ENCODE data around the gene TGM2. TPM values are rescaled to one million over a fixed set of nuclear protein-coding genes. Genes with fewer than 3 reads are reported as not detected.

The TGM2 gene
- total RNA-seq, 1 experiment from 2014 or later = 138 TPM

DNA sequence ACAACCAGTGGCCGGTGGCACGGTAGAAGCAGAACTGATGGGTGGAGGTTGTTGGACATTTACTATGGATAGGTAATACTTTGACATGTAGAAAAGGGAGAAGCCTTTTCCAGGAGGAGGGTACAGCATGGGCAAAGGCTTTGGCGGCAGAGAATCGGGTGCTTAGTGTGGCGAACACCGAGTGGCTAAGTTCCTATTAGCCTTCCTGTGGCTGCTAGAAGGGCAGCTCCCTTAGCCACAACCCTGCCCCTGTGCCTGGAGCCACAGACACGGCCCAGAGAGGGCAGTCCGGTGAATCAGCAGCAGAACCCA lies 37.9 kb upstream of the TGM2 start:
- no peaks in the 10 kb centered on the region for H3K36me3 ChIP-seq (ENCODE audit: control insufficient read depth, insufficient read depth, low read length)
- TF ChIP-seq, protein P1, sequence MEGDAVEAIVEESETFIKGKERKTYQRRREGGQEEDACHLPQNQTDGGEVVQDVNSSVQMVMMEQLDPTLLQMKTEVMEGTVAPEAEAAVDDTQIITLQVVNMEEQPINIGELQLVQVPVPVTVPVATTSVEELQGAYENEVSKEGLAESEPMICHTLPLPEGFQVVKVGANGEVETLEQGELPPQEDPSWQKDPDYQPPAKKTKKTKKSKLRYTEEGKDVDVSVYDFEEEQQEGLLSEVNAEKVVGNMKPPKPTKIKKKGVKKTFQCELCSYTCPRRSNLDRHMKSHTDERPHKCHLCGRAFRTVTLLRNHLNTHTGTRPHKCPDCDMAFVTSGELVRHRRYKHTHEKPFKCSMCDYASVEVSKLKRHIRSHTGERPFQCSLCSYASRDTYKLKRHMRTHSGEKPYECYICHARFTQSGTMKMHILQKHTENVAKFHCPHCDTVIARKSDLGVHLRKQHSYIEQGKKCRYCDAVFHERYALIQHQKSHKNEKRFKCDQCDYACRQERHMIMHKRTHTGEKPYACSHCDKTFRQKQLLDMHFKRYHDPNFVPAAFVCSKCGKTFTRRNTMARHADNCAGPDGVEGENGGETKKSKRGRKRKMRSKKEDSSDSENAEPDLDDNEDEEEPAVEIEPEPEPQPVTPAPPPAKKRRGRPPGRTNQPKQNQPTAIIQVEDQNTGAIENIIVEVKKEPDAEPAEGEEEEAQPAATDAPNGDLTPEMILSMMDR (IDR thresholded peaks at IDR 0.05; ENCODE audit: insufficient read depth in 1 of 2, low read depth in 1 of 2, low read length in 1 of 2, severe bottlenecking in 1 of 2, unreplicated experiment in 1 of 2) = no peak
- H3K9me3 Mint-ChIP-seq (ENCODE audit: unreplicated experiment) = peaks cover 10% of the 10 kb centered on the region
- CTCF ChIA-PET = interaction anchor here (1.2 kb wide), 1 partner anchor 18 kb away, joined by 5 read pairs; no protein-coding TSS in a partner anchor
- no TSS peak for BruUV-seq (replicated peaks)
- no peak overlapping the region for H3K4me3 ChIP-seq (ENCODE audit: low read depth, low read length)
- H3K36me3 Mint-ChIP-seq (ENCODE audit: insufficient read depth, unreplicated experiment) = no peaks in the 10 kb centered on the region
- peaks cover 6% of the 10 kb centered on the region for H3K27me3 Mint-ChIP-seq (ENCODE audit: insufficient read depth, unreplicated experiment)
- H3K27ac Mint-ChIP-seq (ENCODE audit: unreplicated experiment) = no peak overlapping the region
- no peaks in the 10 kb centered on the region for H3K4me1 Mint-ChIP-seq (ENCODE audit: low read depth, unreplicated experiment)
- no peaks in the 10 kb centered on the region for H3K27me3 ChIP-seq (replicated peaks; ENCODE audit: control insufficient read depth, insufficient read depth, low read length)
- H3K4me3 Mint-ChIP-seq (ENCODE audit: unreplicated experiment) = no peak overlapping the region
- peaks cover 19% of the 10 kb centered on the region for H3K9me3 ChIP-seq
- POLR2A ChIA-PET = no interaction called here
- DNase-seq = no peak
- H3K4me1 ChIP-seq = no peaks in the 10 kb centered on the region
- intact Hi-C loops (cut with micrococcal nuclease; ENCODE audit: unreplicated experiment) = no loop called here

DNA sequence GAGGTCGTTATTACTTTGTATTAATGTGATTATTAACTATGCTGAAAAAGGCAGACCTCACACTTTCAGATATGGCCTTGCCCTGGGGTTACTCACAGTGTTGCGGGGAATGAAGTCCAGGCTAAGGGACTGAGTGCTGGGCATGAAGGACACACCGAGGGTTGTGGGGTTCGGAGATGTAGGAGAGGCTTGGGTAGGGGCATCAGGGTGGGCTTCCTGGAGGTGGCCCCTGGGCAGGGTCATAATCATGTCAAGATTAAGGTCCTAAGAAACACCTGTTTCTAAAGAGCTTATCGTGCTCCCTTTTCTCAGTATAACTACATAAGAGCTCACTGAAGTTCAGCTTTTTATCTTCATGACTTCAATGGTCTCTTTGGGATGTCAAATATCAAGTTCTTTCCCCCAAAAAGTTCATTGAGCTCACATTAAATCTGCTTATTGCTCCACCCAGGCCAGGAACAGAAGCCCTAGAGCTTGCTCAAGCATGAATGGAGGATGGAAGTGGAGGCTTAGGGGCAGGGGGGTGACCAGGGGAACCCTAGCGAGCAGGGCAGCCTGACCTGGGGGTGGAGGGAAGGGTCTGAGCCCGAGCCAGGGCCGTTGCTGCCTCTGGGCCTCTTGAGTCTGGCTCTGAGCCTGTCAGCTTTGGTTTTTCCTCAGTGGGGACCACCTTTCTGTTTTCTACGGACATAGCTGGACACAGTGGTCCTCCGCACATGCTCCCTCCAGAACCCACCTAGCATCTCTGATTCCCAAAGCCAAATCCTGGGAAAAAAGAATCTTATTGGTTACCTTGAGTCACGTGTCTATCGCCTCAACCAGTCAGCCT lies 37.3 kb upstream of the TGM2 start:
- BruUV-seq (replicated peaks) = no TSS peak
- CTCF ChIA-PET = interaction anchor here (0.6 to 1.3 kb wide), 3 partner anchors 18 to 210 kb away, joined by 3 to 5 read pairs (median 3); no protein-coding TSS in a partner anchor
- no peaks in the 10 kb centered on the region for H3K27me3 ChIP-seq (replicated peaks; ENCODE audit: control insufficient read depth, insufficient read depth, low read length)
- Mint-ChIP-seq H3K4me3 (ENCODE audit: unreplicated experiment) (no peak overlapping the region), H3K27me3 (ENCODE audit: insufficient read depth, unreplicated experiment) (peaks cover 6% of the 10 kb centered on the region), H3K9me3 (ENCODE audit: unreplicated experiment) (peaks cover 10% of the 10 kb centered on the region), H3K36me3 (ENCODE audit: insufficient read depth, unreplicated experiment) (no peaks in the 10 kb centered on the region), H3K4me1 (ENCODE audit: low read depth, unreplicated experiment) (no peaks in the 10 kb centered on the region), H3K27ac (ENCODE audit: unreplicated experiment) (no peak overlapping the region)
- no peak overlapping the region for H3K4me3 ChIP-seq (ENCODE audit: low read depth, low read length)
- H3K9me3 ChIP-seq = peaks cover 17% of the 10 kb centered on the region
- TF ChIP-seq, protein P1 (IDR thresholded peaks at IDR 0.05; ENCODE audit: insufficient read depth in 1 of 2, low read depth in 1 of 2, low read length in 1 of 2, severe bottlenecking in 1 of 2, unreplicated experiment in 1 of 2) = no peak
- peak in 1 of 2 experiments; percentile 29 for DNase-seq
- no peaks in the 10 kb centered on the region for H3K4me1 ChIP-seq
- POLR2A ChIA-PET = no interaction called here
- intact Hi-C loops (cut with micrococcal nuclease; ENCODE audit: unreplicated experiment) = no loop called here
- no peaks in the 10 kb centered on the region for H3K36me3 ChIP-seq (ENCODE audit: control insufficient read depth, insufficient read depth, low read length)

DNA sequence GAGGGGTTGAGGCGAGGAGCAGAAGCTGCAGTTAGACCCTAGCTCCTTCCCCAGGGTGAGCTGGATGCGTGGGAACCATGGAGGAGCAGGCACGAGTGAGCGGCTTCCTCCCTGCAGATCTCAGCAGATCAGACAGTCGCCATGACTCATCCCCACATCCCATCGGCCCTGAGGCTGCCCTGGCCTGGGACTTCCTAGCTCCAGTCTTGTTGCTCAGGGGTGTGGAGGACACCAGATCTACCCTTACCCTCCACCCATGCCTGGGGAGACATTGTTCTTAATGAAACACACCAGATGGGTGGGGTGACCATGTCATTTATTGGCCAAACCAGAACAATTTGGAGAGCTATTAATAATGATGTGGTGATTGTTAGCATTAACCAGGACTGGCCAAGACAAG lies 36.3 kb upstream of the TGM2 start:
- no peak overlapping the region for H3K4me3 Mint-ChIP-seq (ENCODE audit: unreplicated experiment)
- TF ChIP-seq, protein P1 (IDR thresholded peaks at IDR 0.05; ENCODE audit: insufficient read depth in 1 of 2, low read depth in 1 of 2, low read length in 1 of 2, severe bottlenecking in 1 of 2, unreplicated experiment in 1 of 2) = no peak
- Histone ChIP-seq H3K9me3 (peaks cover 7% of the 10 kb centered on the region), H3K36me3 (ENCODE audit: control insufficient read depth, insufficient read depth, low read length) (no peaks in the 10 kb centered on the region), H3K4me1 (0 out of 2 replicates have a peak, but pooled peaks cover 6% of the 10 kb centered on the region), H3K27me3 (replicated peaks; ENCODE audit: control insufficient read depth, insufficient read depth, low read length) (no peaks in the 10 kb centered on the region), H3K4me3 (ENCODE audit: low read depth, low read length) (no peak overlapping the region)
- H3K9me3 Mint-ChIP-seq (ENCODE audit: unreplicated experiment) = peaks cover 3% of the 10 kb centered on the region
- H3K27me3 Mint-ChIP-seq (ENCODE audit: insufficient read depth, unreplicated experiment) = peaks cover 6% of the 10 kb centered on the region
- ChIA-PET POLR2A (no interaction called here), CTCF (interaction anchor here (0.6 to 1.3 kb wide), 2 partner anchors 144 to 209 kb away, joined by 3 read pairs; no protein-coding TSS in a partner anchor)
- H3K27ac Mint-ChIP-seq (ENCODE audit: unreplicated experiment) = no peak overlapping the region
- DNase-seq = peak in 1 of 2 experiments; percentile 50
- no peaks in the 10 kb centered on the region for H3K36me3 Mint-ChIP-seq (ENCODE audit: insufficient read depth, unreplicated experiment)
- no TSS peak for BruUV-seq (replicated peaks)
- no peaks in the 10 kb centered on the region for H3K4me1 Mint-ChIP-seq (ENCODE audit: low read depth, unreplicated experiment)
- intact Hi-C loops (cut with micrococcal nuclease; ENCODE audit: unreplicated experiment) = no loop called here

Measured in Caco-2 (cell line).